Karpas-422 (cell line): ENCODE measurements around the gene NARS2. TPM values are rescaled to one million over a fixed set of nuclear protein-coding genes. Genes with fewer than 3 reads are reported as not detected.

ENCODE experiments used
- DNase-seq: peaks from one replicate; pipeline ENCODE4 v3.0.0-alpha.2; 2015
- H2AFZ ChIP-seq: fragments of 200-600 bp; sonication (generic); 2 replicates; pipeline ENCODE4 v1.6.1; 2014; ENCODE audit warnings: antibody characterized with exemption, low read length, mixed read lengths
- H3K27ac ChIP-seq: fragments of 200-600 bp; sonication (generic); 2 replicates; pipeline ENCODE4 v1.5.1; 2014; ENCODE audit warnings: mild to moderate bottlenecking, low read length, moderate library complexity
- H3K27me3 ChIP-seq: fragments of 200-600 bp; sonication (generic); 2 replicates; pipeline ENCODE4 v1.6.1; 2014; ENCODE audit warnings: low read length, mixed read lengths
- H3K36me3 ChIP-seq: fragments of 200-600 bp; sonication (generic); 2 replicates; pipeline ENCODE4 v1.6.1; 2014; ENCODE audit warnings: low read length, mixed read lengths; ENCODE audit not compliant: insufficient read depth
- H3K4me1 ChIP-seq: fragments of 200-600 bp; sonication (generic); 2 replicates; pipeline ENCODE4 v1.6.1; 2014; ENCODE audit warnings: mild to moderate bottlenecking, low read length, mixed read lengths
- H3K4me2 ChIP-seq: fragments of 200-600 bp; sonication (generic); 2 replicates; pipeline ENCODE4 v1.6.1; 2014; ENCODE audit warnings: low read length, low read depth, mild to moderate bottlenecking; ENCODE audit not compliant: poor library complexity, severe bottlenecking
- H3K4me3 ChIP-seq: fragments of 200-600 bp; sonication (generic); 2 replicates; pipeline ENCODE4 v1.5.1; 2014; ENCODE audit warnings: mild to moderate bottlenecking, antibody characterized with exemption, low read length, mixed read lengths
- H3K79me2 ChIP-seq: fragments of 200-600 bp; sonication (generic); 2 replicates; pipeline ENCODE4 v1.6.1; 2014; ENCODE audit warnings: mild to moderate bottlenecking, low read length, mixed read lengths
- H3K9ac ChIP-seq: fragments of 200-600 bp; sonication (generic); 2 replicates; pipeline ENCODE4 v1.6.0; 2014; ENCODE audit warnings: low read length
- H3K9me2 ChIP-seq: fragments of 200-600 bp; sonication (generic), shearing (Covaris generic); replicated peaks from 2 replicates; pipeline ENCODE4 v1.6.0; 2014; ENCODE audit warnings: mild to moderate bottlenecking, low read length, moderate library complexity; ENCODE audit not compliant: insufficient read depth
- H3K9me3 ChIP-seq: fragments of 300-700, 200-600 bp; sonication (generic); 2 replicates; pipeline ENCODE4 v1.6.1; 2014; ENCODE audit warnings: low read length, mixed read lengths
- H4K20me1 ChIP-seq: fragments of 200-600 bp; sonication (generic); 2 replicates; pipeline ENCODE4 v1.6.1; 2014; ENCODE audit warnings: mild to moderate bottlenecking, antibody characterized with exemption, low read length, low read depth; ENCODE audit not compliant: insufficient read depth
- total RNA-seq: library from RNA; depleted of rRNA; stranded (reverse); fragments of >200 nt; shearing (Covaris generic); gene quantifications from 2 replicates; pipeline ENCODE4 v1.2.3, GENCODE V29; 2014; ENCODE audit warnings: low replicate concordance

Gene NARS2
- total RNA-seq, 1 experiment from 2014 or later, result 33.3 TPM

DNA sequence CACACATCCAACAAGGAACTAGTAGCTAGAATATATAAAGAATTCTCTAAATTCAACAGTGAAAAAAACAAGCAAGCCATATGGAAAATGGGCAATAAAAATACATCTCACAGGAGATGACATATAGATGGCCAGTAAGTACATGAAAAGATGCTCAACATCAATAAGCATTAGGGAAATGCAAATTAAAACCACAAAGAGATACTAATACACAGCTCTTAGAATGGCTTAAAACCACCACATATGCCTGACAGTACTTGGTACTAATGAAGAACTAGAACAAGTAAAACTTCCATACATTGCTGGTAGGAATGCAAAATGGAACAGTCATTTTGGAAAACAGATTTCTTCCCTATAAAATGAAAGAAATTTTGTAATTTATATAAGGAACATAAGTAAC is 85.5 kb downstream of the NARS2 start:
- Histone ChIP-seq H2AFZ (no peak overlapping the region), H3K4me3 (no peak overlapping the region), H3K36me3 (0 out of 2 replicates have a peak, but pooled peaks cover 3% of the 10 kb centered on the region), H3K27me3 (no peaks in the 10 kb centered on the region), H3K9me3 (no peaks in the 10 kb centered on the region), H4K20me1 (no peaks in the 10 kb centered on the region), H3K79me2 (peaks cover 16% of the 10 kb centered on the region), H3K9me2 (no peaks in the 10 kb centered on the region), H3K4me2 (no peak overlapping the region), H3K4me1 (peaks cover 6% of the 10 kb centered on the region; the same call in 1 of the 2 replicates), H3K27ac (no peak overlapping the region), H3K9ac (no peak overlapping the region)
- DNase-seq, result no peak

DNA sequence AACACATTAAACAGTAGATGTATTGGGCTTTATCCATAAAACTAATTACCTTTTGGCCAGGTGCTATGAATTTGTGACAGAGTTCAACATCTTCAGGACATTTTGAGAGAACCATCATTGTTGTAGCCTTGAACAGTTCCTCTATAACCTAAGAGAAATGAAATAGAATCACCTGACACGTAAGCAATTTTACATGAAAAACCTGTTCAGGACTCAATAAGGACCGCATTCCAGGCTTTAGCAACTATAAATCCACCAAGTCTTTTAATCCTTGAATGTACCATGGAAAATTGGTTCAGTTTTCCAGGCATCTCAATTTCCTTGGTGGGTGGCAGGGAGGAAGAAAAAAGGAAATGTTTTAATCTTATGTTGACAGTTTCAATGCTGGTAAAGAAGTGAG is 96.1 kb downstream of the NARS2 start:
- H2AFZ ChIP-seq, result no peak overlapping the region
- H3K27me3 ChIP-seq, result no peaks in the 10 kb centered on the region
- no peaks in the 10 kb centered on the region; the same call in 1 of the 2 replicates for H3K36me3 ChIP-seq
- H3K79me2 ChIP-seq, result peaks cover 12% of the 10 kb centered on the region
- H3K9me2 ChIP-seq, result no peaks in the 10 kb centered on the region
- H3K9ac ChIP-seq, result no peak overlapping the region
- H3K27ac ChIP-seq, result no peak overlapping the region
- no peak overlapping the region for H3K4me2 ChIP-seq
- no peak overlapping the region for H3K4me3 ChIP-seq
- no peaks in the 10 kb centered on the region for H3K4me1 ChIP-seq
- no peak for DNase-seq
- H4K20me1 ChIP-seq, result no peaks in the 10 kb centered on the region
- no peaks in the 10 kb centered on the region for H3K9me3 ChIP-seq

- Histone ChIP-seq H3K4me3 (no peak overlapping the region), H3K9ac (no peak overlapping the region), H3K36me3 (peaks cover 5% of the 10 kb centered on the region; the same call in 1 of the 2 replicates), H3K27ac (no peak overlapping the region), H3K79me2 (peaks cover 1% of the 10 kb centered on the region), H3K27me3 (no peaks in the 10 kb centered on the region), H3K4me2 (no peak overlapping the region), H3K9me2 (no peaks in the 10 kb centered on the region), H4K20me1 (no peaks in the 10 kb centered on the region), H3K9me3 (no peaks in the 10 kb centered on the region), H2AFZ (no peak overlapping the region), H3K4me1 (no peaks in the 10 kb centered on the region)
- DNase-seq, result no peak
Observed at GRCh38 chr11:78476066-78476465, 98.6 kb downstream of the NARS2 start.

GRCh38 chr11:78474451-78474850 is 100.2 kb downstream of the NARS2 start:
- Histone ChIP-seq H3K79me2 (no peaks in the 10 kb centered on the region; the same call in 1 of the 2 replicates), H3K27ac (no peak overlapping the region), H3K4me2 (no peak overlapping the region), H3K9ac (no peak overlapping the region), H3K27me3 (no peaks in the 10 kb centered on the region), H4K20me1 (no peaks in the 10 kb centered on the region), H3K9me3 (no peaks in the 10 kb centered on the region), H3K4me3 (no peak overlapping the region), H3K36me3 (peaks cover 5% of the 10 kb centered on the region; the same call in 1 of the 2 replicates), H3K4me1 (no peaks in the 10 kb centered on the region), H3K9me2 (no peaks in the 10 kb centered on the region), H2AFZ (no peak overlapping the region)
- no peak for DNase-seq

DNA sequence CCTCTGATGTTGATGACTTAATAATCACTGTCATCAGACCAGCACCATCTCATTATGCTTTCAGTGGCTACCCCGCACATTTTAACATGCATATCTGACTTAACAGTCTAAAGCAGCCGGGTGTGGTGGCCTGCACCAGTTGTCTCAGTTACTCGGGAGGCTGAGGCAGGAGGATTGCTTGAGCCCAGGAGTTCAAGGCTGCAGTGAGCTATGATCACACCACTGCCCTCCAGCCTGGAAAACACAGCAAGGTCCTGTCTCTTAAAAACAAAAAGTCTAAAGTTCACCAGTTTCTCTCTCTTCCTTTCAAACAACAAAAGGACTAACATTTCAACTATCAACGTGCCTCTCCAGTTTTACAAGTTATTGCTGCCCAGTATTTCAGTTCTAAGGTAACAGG is 101.8 kb downstream of the NARS2 start:
- Histone ChIP-seq H3K4me3 (no peak overlapping the region), H3K27ac (no peak overlapping the region), H3K79me2 (no peaks in the 10 kb centered on the region), H3K9me2 (no peaks in the 10 kb centered on the region), H3K27me3 (no peaks in the 10 kb centered on the region), H3K9me3 (no peaks in the 10 kb centered on the region), H3K4me2 (no peak overlapping the region), H3K9ac (no peak overlapping the region), H4K20me1 (no peaks in the 10 kb centered on the region), H3K36me3 (peaks cover 5% of the 10 kb centered on the region; the same call in 1 of the 2 replicates), H2AFZ (no peak overlapping the region), H3K4me1 (no peaks in the 10 kb centered on the region)
- no peak for DNase-seq

GRCh38 chr11:78472382-78472781 is 102.3 kb downstream of the NARS2 start:
- no peaks in the 10 kb centered on the region for H3K4me1 ChIP-seq
- H3K9me2 ChIP-seq, result no peaks in the 10 kb centered on the region
- no peaks in the 10 kb centered on the region for H3K79me2 ChIP-seq
- DNase-seq, result no peak
- H3K4me3 ChIP-seq, result no peak overlapping the region
- H4K20me1 ChIP-seq, result no peaks in the 10 kb centered on the region
- no peak overlapping the region for H3K9ac ChIP-seq
- peaks cover 5% of the 10 kb centered on the region; the same call in 1 of the 2 replicates for H3K36me3 ChIP-seq
- no peak overlapping the region for H3K27ac ChIP-seq
- H3K4me2 ChIP-seq, result no peak overlapping the region
- no peak overlapping the region for H2AFZ ChIP-seq
- H3K9me3 ChIP-seq, result no peaks in the 10 kb centered on the region
- H3K27me3 ChIP-seq, result no peaks in the 10 kb centered on the region

- Histone ChIP-seq H3K4me1 (peaks cover 1% of the 10 kb centered on the region), H3K4me3 (no peak overlapping the region), H3K9ac (no peak overlapping the region), H3K27ac (no peak overlapping the region), H3K9me2 (no peaks in the 10 kb centered on the region), H3K9me3 (no peaks in the 10 kb centered on the region), H2AFZ (no peak overlapping the region), H3K27me3 (no peaks in the 10 kb centered on the region), H4K20me1 (no peaks in the 10 kb centered on the region), H3K36me3 (0 out of 2 replicates have a peak, but pooled peaks cover 5% of the 10 kb centered on the region), H3K4me2 (no peak overlapping the region), H3K79me2 (no peaks in the 10 kb centered on the region)
- DNase-seq, result no peak
Observed at GRCh38 chr11:78470861-78471442, 103.7 kb downstream of the NARS2 start.

GRCh38 chr11:78469896-78470295 is 104.8 kb downstream of the NARS2 start:
- no peaks in the 10 kb centered on the region for H3K9me3 ChIP-seq
- no peak overlapping the region for H3K27ac ChIP-seq
- no peaks in the 10 kb centered on the region for H3K9me2 ChIP-seq
- no peaks in the 10 kb centered on the region for H3K79me2 ChIP-seq
- H3K36me3 ChIP-seq, result 0 out of 2 replicates have a peak, but pooled peaks cover 5% of the 10 kb centered on the region
- no peak overlapping the region for H3K4me2 ChIP-seq
- DNase-seq, result no peak
- no peak overlapping the region for H2AFZ ChIP-seq
- H3K27me3 ChIP-seq, result no peaks in the 10 kb centered on the region
- H3K4me1 ChIP-seq, result peaks cover 8% of the 10 kb centered on the region
- no peak overlapping the region for H3K4me3 ChIP-seq
- no peaks in the 10 kb centered on the region for H4K20me1 ChIP-seq
- H3K9ac ChIP-seq, result no peak overlapping the region
